Effector memory CD4-positive, alpha-beta T cell (primary cell): Measurements from ENCODE around the gene BRS3.

Experiments
- DNase-seq, 3 donors: peaks; one replicate each; pipeline ENCODE4 v3.0.0-alpha.2; 2020
- H3K27ac ChIP-seq: 2 replicates; pipeline ENCODE4 v1.7.0; 2013; ENCODE audit warnings: mild to moderate bottlenecking, low read length, moderate library complexity; ENCODE audit not compliant: insufficient read depth, poor library complexity, severe bottlenecking
- H3K27me3 ChIP-seq: replicated peaks from 2 replicates; pipeline ENCODE4 v1.7.0; 2013; ENCODE audit warnings: mild to moderate bottlenecking, low read length; ENCODE audit not compliant: insufficient read depth, control insufficient read depth, poor library complexity, severe bottlenecking
- H3K36me3 ChIP-seq: 2 replicates; pipeline ENCODE4 v1.7.0; 2013; ENCODE audit warnings: mild to moderate bottlenecking, low read length, moderate library complexity; ENCODE audit not compliant: control insufficient read depth, insufficient read depth
- H3K4me1 ChIP-seq: 2 replicates; pipeline ENCODE4 v1.7.0; 2013; ENCODE audit warnings: low read length, mild to moderate bottlenecking; ENCODE audit not compliant: control insufficient read depth, insufficient read depth, poor library complexity, severe bottlenecking
- H3K4me3 ChIP-seq: 2 replicates; pipeline ENCODE4 v1.7.0; 2013; ENCODE audit warnings: low read length, low read depth, mild to moderate bottlenecking; ENCODE audit not compliant: insufficient read depth, poor library complexity, severe bottlenecking
- H3K9me3 ChIP-seq: 2 replicates; pipeline ENCODE4 v1.7.0; 2013; ENCODE audit warnings: mild to moderate bottlenecking, low read length, moderate library complexity; ENCODE audit not compliant: control insufficient read depth

BRS3 gene

DNA sequence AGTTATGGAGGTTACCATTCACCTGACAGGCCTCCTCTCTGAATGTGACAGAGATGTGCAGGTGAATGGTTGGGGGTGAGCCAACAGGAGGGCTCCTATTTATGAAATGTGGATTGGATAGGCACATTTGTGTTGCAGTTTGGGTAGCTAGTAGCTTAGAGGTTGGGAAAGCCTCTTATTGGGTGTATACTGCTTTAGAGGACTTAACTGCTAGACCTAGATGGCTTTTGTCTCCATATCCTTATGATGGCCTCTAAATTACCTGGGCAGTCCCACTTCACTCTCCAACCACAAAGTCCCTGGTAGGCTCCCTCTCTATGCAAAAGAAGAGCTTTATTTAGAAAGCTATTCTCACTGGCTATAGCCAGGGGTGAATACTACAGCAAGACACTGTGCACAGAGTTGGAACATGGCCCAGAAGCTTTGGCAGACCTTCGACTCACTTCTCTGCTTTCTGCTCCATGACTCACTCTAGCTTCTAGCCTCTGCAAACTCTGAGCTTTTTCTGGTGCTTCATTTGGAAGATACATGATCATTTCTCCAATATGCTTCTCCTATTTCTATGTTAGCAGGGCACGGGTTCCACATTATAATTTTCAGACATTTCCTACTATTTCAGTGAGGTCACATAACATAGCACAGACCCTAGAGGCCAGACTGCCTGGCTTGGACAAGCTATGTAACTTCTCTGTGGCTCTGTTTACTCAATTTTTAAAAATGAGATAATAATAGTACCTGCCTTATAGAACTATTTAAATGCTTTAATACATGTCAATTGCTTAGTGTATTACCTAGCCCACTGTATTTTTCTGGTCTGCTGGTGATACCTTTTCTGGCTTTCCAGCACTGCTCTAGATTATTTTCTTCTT lies 38.2 kb downstream of the BRS3 start:
- Histone ChIP-seq H3K36me3 (no peaks in the 10 kb centered on the region), H3K27ac (no peak overlapping the region), H3K27me3 (no peaks in the 10 kb centered on the region), H3K4me1 (no peaks in the 10 kb centered on the region), H3K4me3 (no peak overlapping the region), H3K9me3 (no peaks in the 10 kb centered on the region)
- DNase-seq, result no peak

DNA sequence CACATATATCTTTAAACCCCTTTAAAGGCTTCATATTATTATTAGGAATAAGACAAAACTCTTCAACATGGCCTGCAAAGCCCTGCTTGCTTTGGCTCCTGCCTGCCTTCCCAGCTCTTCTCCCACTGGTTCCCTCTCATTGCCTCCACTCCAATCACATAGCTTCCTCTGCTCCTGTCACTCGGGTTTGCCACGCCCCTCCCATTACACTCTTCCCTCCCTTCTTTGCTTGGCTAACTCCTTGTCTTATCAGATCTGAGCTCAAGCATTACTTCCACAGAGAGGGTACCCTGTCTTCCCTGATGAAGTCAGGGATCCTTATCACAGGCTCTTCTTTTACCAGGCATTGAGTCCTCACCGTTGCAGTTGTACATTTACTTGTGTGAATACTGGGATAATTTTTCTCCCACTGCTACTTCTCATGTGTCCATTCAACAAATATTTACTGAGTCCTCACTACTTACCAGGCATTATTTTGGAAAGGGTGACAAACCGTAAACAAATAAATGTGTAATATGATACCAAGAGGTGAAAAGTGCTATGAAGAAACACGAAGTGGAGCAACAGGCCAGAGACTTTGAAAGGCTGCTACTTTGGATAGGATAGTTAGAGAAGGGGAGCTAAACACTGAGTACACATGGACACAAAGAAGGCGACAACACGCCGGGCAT lies 41.0 kb downstream of the BRS3 start:
- no peaks in the 10 kb centered on the region for H3K27me3 ChIP-seq
- DNase-seq, result no peak
- no peaks in the 10 kb centered on the region for H3K4me1 ChIP-seq
- H3K27ac ChIP-seq, result no peak overlapping the region
- no peaks in the 10 kb centered on the region for H3K36me3 ChIP-seq
- H3K9me3 ChIP-seq, result no peaks in the 10 kb centered on the region
- H3K4me3 ChIP-seq, result no peak overlapping the region

DNA sequence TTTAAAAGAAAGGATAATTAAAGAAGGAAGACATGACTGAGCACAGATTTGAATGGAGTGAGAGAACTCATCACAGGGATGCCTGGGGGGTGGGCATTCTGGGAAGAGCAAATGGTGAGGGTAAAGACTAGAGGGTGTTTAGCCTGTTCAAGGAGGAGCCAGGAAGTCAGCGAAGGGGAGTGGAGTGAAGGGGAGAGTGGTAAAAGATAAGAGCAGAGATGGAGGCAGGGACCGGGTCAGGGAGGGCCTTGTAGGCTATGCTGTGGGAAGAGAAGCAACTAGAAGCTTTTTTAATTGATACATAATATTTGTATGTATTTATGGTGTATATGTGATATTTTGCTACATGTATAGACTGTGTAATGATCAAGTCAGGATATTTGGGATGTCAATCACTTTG lies 42.0 kb downstream of the BRS3 start:
- Histone ChIP-seq H3K27ac (no peak overlapping the region), H3K36me3 (no peaks in the 10 kb centered on the region), H3K4me1 (no peaks in the 10 kb centered on the region), H3K9me3 (no peaks in the 10 kb centered on the region), H3K4me3 (no peak overlapping the region), H3K27me3 (no peaks in the 10 kb centered on the region)
- DNase-seq, result no peak

DNA sequence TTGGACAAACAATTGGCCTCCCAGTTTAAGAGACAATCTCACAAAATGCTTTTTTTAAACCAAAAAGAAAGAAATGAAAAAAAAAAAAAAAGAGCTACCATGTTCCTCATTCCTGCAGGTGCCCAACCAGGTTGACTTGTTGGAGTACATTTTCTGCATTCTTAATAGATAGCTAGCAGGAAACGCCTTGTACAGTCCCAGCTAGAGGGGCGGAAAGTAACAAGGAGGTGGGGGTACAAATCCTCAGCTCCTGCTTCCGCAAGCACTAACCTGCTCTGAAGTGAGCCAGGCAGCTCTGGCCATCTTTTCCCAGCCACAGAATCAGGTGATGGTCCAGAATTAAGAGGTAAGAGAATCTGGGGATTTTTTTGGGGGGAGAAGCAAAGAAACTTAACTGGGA lies 44.2 kb downstream of the BRS3 start, which contains the start of gene VGLL1:
Gene VGLL1, plus strand, starts transcription at position 265 of the 400 bp plus-strand sequence. CDS start 3,806 bp downstream, outside the sequence.
- H3K27me3 ChIP-seq, result no peaks in the 10 kb centered on the region
- no peak for DNase-seq
- H3K4me3 ChIP-seq, result no peak within 1 kb of the TSS
- H3K4me1 ChIP-seq, result no peaks in the 10 kb centered on the region
- no peak within 1 kb of the TSS for H3K27ac ChIP-seq
- no peaks in the 10 kb centered on the region for H3K9me3 ChIP-seq
- no peaks in the 10 kb centered on the region for H3K36me3 ChIP-seq

DNA sequence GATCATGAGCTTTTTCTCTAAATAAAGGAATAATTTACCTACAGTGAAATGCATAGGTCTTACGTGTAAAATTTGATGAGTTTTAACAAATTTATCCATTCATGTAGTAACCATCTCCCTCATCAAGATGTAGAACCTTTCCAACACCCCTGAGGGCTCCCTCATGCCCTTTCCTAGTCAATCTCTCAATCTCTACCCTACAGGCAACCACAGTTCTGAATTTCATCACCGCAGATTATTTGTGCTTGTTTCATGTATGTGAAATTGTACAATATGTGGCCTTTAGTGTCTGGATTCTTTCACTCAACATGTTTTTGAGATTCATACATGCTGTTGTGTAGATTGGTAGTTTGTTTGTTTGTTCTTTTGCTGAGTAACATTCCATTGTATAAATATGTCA lies 46.4 kb downstream of the BRS3 start:
- DNase-seq, result no peak

DNA sequence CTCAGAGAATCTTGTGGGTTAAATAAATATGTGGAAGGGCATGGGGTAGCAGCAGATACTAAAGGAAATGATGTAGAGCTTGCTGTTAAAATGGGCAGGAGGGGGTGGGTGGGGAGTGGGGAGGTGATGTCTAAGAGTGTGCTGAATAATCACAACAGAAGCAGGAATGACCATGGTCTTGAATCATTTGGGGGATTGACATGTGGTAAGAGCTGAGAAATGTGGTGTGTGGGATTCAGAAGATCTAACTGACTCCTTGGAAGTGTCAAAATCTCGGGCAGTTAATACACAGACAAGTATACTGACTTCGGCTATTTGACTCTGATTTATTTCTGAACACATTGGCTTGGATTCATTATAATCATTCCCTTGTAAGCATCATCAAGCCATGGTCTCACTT lies 51.1 kb downstream of the BRS3 start:
- Histone ChIP-seq H3K4me1 (no peaks in the 10 kb centered on the region), H3K4me3 (no peak overlapping the region), H3K27ac (no peak overlapping the region), H3K9me3 (no peaks in the 10 kb centered on the region), H3K36me3 (no peaks in the 10 kb centered on the region), H3K27me3 (no peaks in the 10 kb centered on the region)
- DNase-seq, result no peak

More for the DNA sequence above, 46.4 kb downstream of the BRS3 start:
- H3K4me1 ChIP-seq, result no peaks in the 10 kb centered on the region
- no peaks in the 10 kb centered on the region for H3K27me3 ChIP-seq
- H3K36me3 ChIP-seq, result no peaks in the 10 kb centered on the region
- H3K4me3 ChIP-seq, result no peak overlapping the region
- no peak overlapping the region for H3K27ac ChIP-seq
- H3K9me3 ChIP-seq, result no peaks in the 10 kb centered on the region

DNA sequence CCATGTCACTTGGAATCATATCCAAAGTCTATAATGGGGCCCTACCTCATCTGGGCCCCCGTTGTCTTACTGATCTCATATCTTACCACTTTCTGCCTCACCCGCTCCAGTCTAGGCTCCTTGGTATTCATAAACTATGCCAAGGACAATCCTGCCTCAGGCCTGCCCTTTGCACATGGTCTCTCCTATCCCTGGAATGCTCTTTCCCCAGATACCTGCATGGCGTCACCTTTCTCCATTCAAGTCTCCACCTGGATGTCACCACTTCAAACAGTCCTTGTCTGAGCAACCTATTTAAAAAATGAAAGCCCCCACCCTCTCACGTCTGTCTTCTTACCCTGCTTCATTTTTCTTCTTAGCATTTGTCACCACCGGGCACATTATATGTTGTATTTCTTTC lies 52.5 kb downstream of the BRS3 start:
- H3K36me3 ChIP-seq, result no peaks in the 10 kb centered on the region
- H3K9me3 ChIP-seq, result no peaks in the 10 kb centered on the region
- H3K4me3 ChIP-seq, result no peak overlapping the region
- no peaks in the 10 kb centered on the region for H3K4me1 ChIP-seq
- H3K27me3 ChIP-seq, result no peaks in the 10 kb centered on the region
- no peak overlapping the region for H3K27ac ChIP-seq
- no peak for DNase-seq

DNA sequence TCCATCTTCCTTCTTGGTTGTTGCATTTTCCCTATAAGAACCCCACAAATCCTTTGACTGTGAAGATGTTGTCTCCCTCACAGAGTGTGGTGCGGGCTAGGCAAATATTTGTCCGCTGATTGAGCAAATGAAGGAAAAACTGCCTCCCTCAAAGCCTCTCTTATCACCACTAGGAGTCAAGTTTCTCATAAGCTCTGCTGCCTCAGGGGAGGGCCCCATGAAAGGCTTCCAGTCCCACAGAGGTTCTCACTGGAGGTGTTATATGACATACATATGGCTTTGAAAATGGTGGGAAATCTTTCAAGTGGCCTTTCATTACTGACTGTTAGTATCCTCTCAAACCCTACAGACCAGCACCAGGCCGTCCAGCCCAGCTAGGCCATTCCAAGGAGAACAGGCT lies 53.5 kb downstream of the BRS3 start:
- DNase-seq, result no peak
- Histone ChIP-seq H3K36me3 (no peaks in the 10 kb centered on the region), H3K27me3 (no peaks in the 10 kb centered on the region), H3K27ac (no peak overlapping the region), H3K4me1 (peaks cover 7% of the 10 kb centered on the region), H3K9me3 (no peaks in the 10 kb centered on the region), H3K4me3 (no peak overlapping the region)

DNA sequence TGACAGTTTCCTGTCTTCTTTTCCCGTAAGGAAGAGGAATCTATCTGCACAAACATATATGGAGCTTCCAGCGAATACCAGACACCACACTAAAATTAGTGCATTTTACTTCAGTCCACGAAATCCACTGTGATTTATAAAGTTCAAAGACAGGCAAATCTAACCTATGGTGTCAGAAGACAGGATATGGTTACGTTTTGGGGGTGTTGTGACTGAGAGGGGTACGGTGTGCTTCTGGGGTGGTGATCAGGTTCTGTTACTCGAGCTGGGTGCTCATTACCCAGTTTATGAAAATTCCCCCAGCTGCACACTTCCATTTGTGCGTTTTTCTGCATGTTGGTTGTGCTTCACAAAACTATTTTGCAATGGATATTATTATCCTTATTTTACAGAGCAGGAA lies 54.5 kb downstream of the BRS3 start:
- no peaks in the 10 kb centered on the region for H3K27me3 ChIP-seq
- peaks cover 15% of the 10 kb centered on the region for H3K4me1 ChIP-seq
- no peak overlapping the region for H3K4me3 ChIP-seq
- H3K36me3 ChIP-seq, result no peaks in the 10 kb centered on the region
- no peak overlapping the region for H3K27ac ChIP-seq
- DNase-seq, result no peak
- H3K9me3 ChIP-seq, result no peaks in the 10 kb centered on the region
